GM12878 (cell line): Measurements from ENCODE around the gene AWAT1.
"Not testable (repeated sequence)": the region's sequence is repeated elsewhere in the genome, so short reads cannot be mapped to it uniquely, and the experiment has no call there.

Experiments
- JUNB ChIP-seq: IDR thresholded peaks from 2 replicates; pipeline ENCODE4 v1.6.1; 2016; ENCODE audit warnings: antibody characterized with exemption, mild to moderate bottlenecking
- NBN ChIP-seq: fragments of 450-650 bp; IDR thresholded peaks from 2 replicates; pipeline ENCODE4 v1.6.1; 2016
- POLR2AphosphoS5 ChIP-seq: IDR thresholded peaks from 2 replicates; pipeline ENCODE4 v1.6.1; 2011; ENCODE audit warnings: mild to moderate bottlenecking, low read length, inconsistent platforms
- RCOR1 ChIP-seq: conservative IDR thresholded peaks from 2 replicates; pipeline ENCODE4 v1.6.1; 2012; ENCODE audit warnings: low read depth, low read length, improper control_type of control experiment
- WRNIP1 ChIP-seq: IDR thresholded peaks from 2 replicates; pipeline ENCODE4 v1.6.1; 2011; ENCODE audit warnings: low read depth, low read length, improper control_type of control experiment, borderline replicate concordance
- ZNF274 ChIP-seq: IDR thresholded peaks from one replicate; pipeline ENCODE4 v1.8.0; 2011; ENCODE audit not compliant: insufficient read length, insufficient read depth
- TF ChIP-seq, protein P1 (sequence below): fragments of 150-350 bp; IDR thresholded peaks from 2 replicates; pipeline ENCODE4 v1.6.1; 2014; ENCODE audit warnings: mild to moderate bottlenecking, low read depth, low read length
- TF ChIP-seq, protein P2 (sequence below), 3 experiments: IDR thresholded peaks in 2 of 3; conservative IDR thresholded peaks in 1 of 3; 2 replicates each; pipeline ENCODE4 v1.5.1; 2011; ENCODE audit warnings: low read depth in 3 of 3, low read length in 3 of 3, mild to moderate bottlenecking in 3 of 3, control low read depth in 2 of 3, moderate library complexity in 2 of 3, inconsistent platforms in 1 of 3, mixed read lengths in 1 of 3; ENCODE audit not compliant: control insufficient read depth in 2 of 3, insufficient read depth in 1 of 3; ENCODE audit errors: extremely low read depth in 1 of 3
- TF ChIP-seq, protein P3 (sequence below): fragments of 450-650 bp; IDR thresholded peaks from 2 replicates; pipeline ENCODE4 v1.6.1; 2018; ENCODE audit warnings: mild to moderate bottlenecking, low read depth, moderate library complexity; ENCODE audit not compliant: partially characterized antibody

DNA sequence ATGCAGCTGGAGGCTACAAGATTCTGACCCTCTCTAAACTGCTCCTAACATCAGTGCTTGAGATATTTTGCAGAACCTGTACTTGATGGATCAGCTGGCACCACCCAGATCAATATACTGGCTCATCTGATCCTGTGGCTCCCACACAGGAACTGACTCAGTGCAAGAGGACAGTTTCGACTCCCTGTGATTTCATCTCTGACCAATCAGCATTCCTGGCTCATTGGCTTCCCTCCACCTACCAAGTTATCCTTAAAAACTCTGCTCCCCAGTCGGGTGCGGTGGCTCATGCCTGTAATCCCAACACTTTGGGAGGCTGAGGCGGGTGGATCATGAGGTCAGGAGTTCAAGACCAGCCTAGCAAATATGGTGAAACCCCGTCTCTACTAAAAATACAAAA lies 9.1 kb downstream of the AWAT1 start:
- TF ChIP-seq, protein P1, sequence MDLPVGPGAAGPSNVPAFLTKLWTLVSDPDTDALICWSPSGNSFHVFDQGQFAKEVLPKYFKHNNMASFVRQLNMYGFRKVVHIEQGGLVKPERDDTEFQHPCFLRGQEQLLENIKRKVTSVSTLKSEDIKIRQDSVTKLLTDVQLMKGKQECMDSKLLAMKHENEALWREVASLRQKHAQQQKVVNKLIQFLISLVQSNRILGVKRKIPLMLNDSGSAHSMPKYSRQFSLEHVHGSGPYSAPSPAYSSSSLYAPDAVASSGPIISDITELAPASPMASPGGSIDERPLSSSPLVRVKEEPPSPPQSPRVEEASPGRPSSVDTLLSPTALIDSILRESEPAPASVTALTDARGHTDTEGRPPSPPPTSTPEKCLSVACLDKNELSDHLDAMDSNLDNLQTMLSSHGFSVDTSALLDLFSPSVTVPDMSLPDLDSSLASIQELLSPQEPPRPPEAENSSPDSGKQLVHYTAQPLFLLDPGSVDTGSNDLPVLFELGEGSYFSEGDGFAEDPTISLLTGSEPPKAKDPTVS = not testable (repeated sequence)
- not testable (repeated sequence) for TF ChIP-seq WRNIP1, RCOR1, JUNB, ZNF274, POLR2AphosphoS5, NBN
- TF ChIP-seq, protein P2, sequence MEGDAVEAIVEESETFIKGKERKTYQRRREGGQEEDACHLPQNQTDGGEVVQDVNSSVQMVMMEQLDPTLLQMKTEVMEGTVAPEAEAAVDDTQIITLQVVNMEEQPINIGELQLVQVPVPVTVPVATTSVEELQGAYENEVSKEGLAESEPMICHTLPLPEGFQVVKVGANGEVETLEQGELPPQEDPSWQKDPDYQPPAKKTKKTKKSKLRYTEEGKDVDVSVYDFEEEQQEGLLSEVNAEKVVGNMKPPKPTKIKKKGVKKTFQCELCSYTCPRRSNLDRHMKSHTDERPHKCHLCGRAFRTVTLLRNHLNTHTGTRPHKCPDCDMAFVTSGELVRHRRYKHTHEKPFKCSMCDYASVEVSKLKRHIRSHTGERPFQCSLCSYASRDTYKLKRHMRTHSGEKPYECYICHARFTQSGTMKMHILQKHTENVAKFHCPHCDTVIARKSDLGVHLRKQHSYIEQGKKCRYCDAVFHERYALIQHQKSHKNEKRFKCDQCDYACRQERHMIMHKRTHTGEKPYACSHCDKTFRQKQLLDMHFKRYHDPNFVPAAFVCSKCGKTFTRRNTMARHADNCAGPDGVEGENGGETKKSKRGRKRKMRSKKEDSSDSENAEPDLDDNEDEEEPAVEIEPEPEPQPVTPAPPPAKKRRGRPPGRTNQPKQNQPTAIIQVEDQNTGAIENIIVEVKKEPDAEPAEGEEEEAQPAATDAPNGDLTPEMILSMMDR (IDR thresholded peaks at IDR 0.05 in 2 of 3, conservative IDR thresholded peaks at IDR 0.05 in 1 of 3; ENCODE audit: control insufficient read depth in 2 of 3, extremely low read depth in 1 of 3, insufficient read depth in 1 of 3, low read depth in 3 of 3, low read length in 3 of 3) = not testable (repeated sequence)
- TF ChIP-seq, protein P3, sequence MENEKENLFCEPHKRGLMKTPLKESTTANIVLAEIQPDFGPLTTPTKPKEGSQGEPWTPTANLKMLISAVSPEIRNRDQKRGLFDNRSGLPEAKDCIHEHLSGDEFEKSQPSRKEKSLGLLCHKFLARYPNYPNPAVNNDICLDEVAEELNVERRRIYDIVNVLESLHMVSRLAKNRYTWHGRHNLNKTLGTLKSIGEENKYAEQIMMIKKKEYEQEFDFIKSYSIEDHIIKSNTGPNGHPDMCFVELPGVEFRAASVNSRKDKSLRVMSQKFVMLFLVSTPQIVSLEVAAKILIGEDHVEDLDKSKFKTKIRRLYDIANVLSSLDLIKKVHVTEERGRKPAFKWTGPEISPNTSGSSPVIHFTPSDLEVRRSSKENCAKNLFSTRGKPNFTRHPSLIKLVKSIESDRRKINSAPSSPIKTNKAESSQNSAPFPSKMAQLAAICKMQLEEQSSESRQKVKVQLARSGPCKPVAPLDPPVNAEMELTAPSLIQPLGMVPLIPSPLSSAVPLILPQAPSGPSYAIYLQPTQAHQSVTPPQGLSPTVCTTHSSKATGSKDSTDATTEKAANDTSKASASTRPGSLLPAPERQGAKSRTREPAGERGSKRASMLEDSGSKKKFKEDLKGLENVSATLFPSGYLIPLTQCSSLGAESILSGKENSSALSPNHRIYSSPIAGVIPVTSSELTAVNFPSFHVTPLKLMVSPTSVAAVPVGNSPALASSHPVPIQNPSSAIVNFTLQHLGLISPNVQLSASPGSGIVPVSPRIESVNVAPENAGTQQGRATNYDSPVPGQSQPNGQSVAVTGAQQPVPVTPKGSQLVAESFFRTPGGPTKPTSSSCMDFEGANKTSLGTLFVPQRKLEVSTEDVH = not testable (repeated sequence)
